ENCODE results near the gene DLG2.

DNA sequence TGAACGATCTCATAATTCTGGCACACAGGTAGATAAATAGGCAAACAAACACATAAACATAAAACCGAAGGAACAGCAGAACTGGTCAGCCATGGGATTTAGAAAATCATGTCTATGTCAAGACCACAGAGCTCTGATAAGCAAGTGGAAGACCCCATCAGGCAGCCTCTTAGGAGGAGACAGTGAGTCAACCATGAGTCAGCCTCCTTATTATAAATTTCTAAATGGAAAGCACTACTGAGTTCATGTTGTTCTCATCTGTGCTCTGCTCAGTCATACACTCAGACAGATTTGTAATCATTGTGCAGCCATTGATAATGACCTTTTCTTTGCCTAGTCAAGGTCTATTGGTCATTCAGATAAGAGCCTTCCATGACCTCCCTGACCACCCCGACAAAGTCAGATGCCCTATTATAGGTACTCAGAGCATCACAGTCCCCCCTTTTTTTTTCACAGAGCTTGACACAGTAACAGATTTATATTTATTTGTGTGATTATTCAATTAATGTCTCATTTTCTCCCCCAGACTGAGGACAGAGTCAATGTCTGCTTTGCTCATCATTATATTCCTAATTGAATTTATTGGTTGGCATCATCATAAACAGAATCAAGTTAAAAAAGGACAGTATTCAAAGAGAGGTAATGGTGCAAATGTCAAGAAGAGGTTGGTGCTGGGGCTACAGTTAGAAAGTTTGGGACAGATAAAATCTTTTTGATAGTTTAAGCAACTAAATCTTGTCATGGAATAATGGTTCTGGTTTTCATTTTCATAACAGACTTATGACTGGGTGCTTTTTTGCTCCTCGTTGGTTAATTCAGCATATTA lies 1761.3 kb downstream of the DLG2 start:
- TF ChIP-seq CTCF (IDR thresholded peaks at IDR 0.05; ENCODE audit: low read depth, low read length, poor library complexity, severe bottlenecking) (no peak), EZH2phosphoT487 (IDR thresholded peaks at IDR 0.05; ENCODE audit: borderline replicate concordance, low read length) (no peak)

Data from DOHH2 (cell line).